Measurements from ENCODE around the gene TLCD1. TPM values are rescaled to one million over a fixed set of nuclear protein-coding genes. Genes with fewer than 3 reads are reported as not detected.

TLCD1 gene
- total and polyA plus RNA-seq, 10 of the 15 experiments (the other 5 are each of a cell fraction or from before 2014, with no cell fraction given): 2.9 to 19.8 (median 7.7) TPM

DNA sequence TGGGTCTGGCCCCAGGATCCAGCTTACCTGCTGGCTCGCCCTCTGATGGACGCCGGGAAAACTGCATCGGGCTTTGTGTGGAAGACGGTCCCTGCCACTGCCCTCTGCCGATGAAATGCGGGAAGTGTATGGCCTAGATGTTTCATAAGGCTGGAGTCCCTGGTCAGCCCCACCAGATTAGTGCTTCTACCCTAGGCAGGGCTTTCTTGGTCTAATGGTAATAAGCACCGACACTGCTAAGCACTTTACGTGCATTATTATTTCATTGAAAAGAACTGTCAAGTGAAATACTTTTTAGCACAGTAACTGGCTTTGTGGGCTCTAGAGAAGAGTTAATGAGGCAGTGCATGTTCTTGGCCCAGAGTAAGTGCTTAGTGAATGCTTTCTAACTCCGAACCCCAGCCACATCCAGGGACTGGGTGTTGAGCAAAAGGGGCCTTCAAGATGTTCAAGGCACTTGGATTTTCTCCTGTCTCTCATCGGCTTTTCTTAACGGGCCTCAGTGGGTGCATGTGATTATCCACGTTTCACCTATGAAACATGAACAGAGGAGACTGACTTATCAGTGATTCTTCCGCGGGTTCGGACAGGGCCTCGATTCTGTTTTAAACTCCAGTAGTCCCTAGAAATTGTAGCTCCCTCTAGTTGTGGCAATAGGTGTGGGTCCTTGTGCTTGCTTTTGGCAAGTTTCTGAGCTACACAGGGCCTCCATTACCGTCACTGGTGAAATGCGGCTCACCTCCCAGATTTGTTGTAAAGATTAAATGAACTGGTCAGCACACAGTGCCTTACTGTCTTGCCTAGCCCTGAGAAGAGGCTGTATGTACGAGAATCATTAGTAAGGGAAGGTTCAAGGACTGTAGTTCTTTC lies 24.4 kb upstream of the TLCD1 start (continued):
- TF ChIP-seq, protein P1, sequence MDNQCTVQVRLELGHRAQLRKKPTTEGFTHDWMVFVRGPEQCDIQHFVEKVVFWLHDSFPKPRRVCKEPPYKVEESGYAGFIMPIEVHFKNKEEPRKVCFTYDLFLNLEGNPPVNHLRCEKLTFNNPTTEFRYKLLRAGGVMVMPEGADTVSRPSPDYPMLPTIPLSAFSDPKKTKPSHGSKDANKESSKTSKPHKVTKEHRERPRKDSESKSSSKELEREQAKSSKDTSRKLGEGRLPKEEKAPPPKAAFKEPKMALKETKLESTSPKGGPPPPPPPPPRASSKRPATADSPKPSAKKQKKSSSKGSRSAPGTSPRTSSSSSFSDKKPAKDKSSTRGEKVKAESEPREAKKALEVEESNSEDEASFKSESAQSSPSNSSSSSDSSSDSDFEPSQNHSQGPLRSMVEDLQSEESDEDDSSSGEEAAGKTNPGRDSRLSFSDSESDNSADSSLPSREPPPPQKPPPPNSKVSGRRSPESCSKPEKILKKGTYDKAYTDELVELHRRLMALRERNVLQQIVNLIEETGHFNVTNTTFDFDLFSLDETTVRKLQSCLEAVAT (IDR thresholded peaks at IDR 0.05): no peak
- TF ChIP-seq, protein P2, sequence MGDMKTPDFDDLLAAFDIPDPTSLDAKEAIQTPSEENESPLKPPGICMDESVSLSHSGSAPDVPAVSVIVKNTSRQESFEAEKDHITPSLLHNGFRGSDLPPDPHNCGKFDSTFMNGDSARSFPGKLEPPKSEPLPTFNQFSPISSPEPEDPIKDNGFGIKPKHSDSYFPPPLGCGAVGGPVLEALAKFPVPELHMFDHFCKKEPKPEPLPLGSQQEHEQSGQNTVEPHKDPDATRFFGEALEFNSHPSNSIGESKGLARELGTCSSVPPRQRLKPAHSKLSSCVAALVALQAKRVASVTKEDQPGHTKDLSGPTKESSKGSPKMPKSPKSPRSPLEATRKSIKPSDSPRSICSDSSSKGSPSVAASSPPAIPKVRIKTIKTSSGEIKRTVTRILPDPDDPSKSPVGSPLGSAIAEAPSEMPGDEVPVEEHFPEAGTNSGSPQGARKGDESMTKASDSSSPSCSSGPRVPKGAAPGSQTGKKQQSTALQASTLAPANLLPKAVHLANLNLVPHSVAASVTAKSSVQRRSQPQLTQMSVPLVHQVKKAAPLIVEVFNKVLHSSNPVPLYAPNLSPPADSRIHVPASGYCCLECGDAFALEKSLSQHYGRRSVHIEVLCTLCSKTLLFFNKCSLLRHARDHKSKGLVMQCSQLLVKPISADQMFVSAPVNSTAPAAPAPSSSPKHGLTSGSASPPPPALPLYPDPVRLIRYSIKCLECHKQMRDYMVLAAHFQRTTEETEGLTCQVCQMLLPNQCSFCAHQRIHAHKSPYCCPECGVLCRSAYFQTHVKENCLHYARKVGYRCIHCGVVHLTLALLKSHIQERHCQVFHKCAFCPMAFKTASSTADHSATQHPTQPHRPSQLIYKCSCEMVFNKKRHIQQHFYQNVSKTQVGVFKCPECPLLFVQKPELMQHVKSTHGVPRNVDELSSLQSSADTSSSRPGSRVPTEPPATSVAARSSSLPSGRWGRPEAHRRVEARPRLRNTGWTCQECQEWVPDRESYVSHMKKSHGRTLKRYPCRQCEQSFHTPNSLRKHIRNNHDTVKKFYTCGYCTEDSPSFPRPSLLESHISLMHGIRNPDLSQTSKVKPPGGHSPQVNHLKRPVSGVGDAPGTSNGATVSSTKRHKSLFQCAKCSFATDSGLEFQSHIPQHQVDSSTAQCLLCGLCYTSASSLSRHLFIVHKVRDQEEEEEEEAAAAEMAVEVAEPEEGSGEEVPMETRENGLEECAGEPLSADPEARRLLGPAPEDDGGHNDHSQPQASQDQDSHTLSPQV (IDR thresholded peaks at IDR 0.05): peak; percentile 78; the same call in 1 of the 2 replicates
- TF ChIP-seq SRF (IDR thresholded peaks at IDR 0.05; ENCODE audit: low read depth in 2 of 2, low read length in 2 of 2) (no peak), GATAD2B (conservative IDR thresholded peaks at IDR 0.05; ENCODE audit: low read depth) (no peak)

Measured in GM12878 (cell line).